GM18499 (cell line): ENCODE results near the gene CMIP.

ENCODE experiments used
- ATAC-seq: cut with Tn5 transposase; IDR thresholded peaks from one replicate; pipeline ENCODE4 v1.9.1; 2021; ENCODE audit warnings: moderate number of reproducible peaks; ENCODE audit not compliant: insufficient read depth, unreplicated experiment

Gene CMIP

DNA sequence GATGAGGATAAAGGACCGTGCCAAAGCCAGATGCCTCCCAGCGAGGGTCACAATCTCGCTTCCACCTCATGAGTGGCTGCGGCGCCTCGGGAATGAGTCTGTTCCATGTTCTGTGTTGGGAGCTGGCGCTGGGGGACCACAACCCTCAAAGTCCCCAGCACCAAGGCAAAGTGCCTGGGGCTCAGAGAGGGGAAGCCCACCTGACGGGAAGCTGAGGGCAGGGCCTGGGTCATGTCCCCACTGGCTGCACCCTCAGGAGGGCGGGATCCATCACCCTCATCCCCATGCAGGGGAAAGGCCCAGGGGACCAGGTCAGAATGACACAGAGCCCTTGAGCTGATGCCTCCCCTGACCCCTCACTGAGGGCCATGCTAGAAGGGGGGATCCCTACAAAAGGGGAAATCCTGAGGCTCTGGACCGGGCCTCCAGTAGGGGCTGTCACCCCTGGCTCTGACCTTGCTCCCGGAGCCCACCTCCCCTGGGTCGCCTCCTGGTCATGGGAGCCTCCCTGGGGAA, 183.2 kb downstream of the CMIP start:
- ATAC-seq: no peak

DNA sequence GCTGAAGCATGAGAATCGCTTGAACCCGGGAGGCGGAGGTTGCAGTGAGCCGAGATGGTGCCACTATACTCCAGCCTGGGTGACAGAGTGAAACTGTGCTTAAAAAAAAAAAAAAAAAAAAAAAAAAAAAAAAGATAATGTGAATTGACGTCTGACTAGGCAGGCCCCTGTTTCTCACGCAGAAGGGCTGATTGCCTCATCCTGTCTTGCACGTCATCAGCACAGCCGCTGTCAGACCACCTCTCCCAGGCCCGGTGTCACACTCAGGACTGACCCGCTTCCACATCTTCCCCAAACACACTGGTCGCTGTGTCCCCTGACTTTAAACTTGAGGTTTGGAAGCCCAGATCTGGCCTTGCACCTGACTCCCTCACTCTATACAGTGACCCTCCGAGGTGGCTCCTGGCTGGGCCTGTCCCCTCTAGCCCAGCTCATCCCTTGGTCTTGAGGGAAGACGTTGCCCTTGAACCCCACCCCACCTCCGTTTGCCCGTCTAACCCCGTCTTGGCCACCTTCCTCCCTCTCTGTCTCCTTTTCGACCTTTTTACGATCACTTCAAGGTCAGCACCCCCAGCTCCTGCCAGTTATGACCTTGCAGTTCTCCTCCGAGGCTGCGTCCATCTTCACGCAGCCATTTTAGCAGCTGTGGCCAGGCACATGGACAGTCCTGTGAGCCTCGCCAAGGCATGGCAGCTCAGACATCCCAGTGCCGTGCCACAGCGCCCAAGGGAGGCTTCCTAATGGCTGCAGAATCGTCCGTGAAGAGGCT, 184.6 kb downstream of the CMIP start:
- ATAC-seq: no peak

DNA sequence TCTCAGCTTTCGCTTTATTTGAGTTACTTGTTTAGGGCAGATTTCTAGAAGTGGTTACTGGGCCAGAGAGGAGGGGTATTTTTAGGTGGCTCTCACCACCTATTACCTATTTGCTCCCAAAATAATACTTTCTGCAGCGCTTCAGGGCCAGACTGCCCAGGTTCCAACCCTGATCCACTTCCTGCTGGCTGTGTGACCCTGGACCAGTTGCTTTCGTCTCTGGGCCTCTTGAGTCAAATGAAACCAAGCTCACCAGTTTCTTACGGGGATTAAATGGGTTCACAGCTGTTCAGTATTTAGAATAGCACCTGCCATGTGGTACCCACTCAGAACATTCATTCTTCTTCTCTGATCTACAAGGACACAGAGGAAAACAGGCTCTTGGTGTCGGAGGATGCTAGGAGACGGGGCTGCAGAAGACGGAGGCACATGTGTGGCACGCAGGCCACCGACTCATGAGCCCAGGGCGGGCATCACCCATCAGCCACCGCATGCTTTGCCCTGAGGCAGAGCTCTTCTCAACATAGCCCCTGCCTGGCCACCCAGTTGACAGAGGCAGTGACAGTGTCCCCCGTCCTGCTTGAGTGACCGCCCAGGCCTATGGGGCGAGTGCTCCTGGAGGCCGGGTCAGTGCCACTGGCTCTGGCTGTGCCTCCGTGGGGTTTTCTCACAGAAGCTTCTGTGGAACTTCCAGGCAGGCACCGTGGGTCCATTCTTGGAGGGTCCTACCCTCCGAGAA, 185.5 kb downstream of the CMIP start:
- no peak for ATAC-seq

DNA sequence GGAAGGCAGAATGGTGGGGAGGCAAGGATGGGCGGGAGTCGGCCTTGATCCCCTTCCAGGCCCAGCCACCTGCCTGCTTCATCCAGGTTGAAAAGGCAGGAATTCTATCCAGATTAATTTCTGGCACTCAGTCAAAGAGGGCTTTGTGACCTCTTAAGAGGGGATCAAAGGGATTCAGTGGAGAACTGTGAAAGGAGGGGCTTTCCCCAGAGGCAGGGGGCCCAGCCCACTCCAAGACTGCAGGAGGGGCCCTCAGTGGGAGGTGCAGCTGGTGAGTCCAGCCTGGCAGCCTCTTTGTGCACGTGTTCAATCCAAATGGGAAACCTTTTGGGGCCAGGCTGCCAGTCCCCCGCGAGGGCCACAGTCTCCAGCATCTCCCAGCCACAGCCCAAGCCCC, 186.0 kb downstream of the CMIP start:
- no peak for ATAC-seq

DNA sequence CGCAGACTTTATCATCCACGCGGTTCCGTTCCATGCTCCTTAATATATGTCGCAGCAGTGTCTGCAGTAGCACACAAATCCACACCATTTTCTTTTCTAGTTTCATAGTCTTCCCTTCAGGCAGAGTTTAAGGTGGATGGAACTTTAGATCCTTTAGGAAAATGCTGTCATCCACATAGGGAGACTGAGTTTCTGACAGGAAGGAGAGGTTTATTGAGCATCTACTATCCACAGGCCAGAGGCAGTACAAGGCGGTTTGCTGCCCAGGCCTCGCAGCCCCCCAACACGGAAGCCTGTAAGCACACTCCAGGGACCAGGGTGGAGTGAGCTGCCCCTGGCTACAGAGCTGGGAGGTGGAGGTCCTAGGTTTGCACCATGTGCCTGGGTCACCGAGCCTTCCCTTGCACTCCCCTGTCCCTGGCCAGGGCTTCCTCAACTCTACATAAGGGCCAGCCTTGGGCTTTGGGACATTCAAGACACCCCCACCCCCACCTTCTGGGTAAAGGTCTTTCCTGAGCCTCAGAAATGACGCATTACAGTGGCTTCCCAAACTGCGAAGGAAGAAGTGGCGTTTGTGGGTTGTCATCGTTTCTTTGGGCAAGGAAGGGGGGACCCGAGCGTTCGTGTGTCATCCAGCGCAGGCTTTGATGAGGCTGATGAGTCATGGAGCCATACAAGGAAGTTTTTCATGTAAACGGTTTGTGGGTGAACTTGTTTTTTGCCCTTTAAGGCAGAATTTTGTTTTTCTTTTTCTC, 188.0 kb downstream of the CMIP start:
- no peak for ATAC-seq

DNA sequence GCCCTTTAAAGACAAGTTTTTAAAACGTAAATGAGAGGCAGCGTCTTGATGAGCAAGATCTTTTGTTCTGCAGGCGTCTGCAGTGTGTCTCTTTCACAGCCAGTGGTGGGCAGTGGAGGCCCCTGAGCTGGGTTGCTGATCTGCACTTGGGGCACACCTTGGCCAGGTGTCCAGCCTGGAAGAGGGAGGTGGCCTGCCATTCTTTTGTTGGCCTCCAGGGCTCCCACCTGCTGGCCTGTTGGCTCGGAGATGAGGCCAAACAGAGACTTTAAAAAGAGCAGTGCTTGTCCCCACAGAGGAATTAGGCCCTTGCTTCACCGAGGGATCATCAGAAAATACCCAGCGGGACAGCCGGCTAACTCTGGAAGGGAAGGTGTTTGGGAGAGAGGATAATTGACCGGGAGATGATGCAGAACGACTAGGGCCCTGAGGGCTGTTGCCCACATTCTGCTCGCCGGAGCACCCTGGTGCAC, 188.6 kb downstream of the CMIP start:
- no peak for ATAC-seq

DNA sequence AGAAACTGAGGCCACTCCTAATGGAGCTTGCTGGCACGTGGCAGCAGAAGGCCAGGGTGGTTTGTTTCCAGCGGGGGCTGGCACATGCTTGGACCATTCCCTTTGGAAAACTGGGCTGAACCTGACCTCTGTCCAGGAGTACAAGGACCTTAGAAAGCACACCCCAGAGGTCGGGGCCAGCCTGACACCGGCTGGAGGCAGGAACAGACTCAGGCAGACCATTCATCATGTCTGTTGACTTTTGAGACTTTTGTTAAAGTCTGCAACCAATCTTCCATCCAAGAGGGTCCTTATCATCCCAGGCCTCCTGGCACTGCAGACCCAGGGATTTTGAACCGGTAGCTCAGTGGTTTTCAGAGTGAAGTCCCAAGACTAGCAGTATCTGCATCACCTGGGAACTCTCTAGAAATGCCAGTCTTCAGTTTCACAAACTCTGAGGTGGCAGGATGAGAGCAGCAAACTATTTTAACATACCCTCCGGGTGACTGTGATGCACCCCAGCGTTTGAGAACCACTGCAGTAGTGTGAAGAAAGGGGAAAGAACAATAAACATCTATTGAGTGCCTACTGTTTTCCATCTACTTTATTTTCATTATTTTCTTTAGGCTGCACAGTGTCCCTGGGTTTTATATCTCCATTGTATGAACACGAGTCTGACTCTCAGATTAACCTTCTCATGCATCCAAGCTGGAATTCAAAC, 189.2 kb downstream of the CMIP start:
- no peak for ATAC-seq

DNA sequence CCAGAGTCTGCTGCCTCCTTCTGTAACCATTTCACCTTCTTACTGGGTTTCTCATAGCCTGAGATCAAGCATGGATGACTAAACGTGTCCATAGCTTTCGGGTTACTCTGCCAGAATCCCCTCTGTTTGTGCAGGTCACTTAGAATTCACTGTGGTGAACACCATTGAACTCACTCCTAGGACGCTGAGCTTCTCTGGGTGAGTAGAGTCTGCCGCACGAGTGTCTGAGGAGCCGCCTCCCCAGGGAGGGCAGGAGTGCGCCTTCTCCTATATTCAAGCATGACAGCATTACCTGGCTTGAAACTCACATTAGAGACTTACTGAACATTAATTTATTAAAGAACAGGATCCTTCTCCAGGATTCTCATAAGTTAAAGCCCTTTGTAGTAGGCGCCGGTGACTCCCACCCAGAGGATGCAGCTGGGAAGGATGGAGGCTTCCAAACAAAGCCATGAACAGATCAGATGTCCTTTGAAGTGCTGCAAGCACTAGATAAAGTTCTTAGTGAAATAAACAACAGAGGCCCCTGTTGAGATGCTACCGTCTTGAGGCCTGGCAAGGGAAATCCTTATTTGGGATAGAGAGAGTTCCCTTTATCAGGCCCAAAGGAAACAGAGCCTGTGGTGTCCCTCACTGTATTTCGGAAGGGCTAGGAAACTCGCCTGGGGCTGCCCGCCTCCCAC, 189.9 kb downstream of the CMIP start:
- ATAC-seq: no peak

DNA sequence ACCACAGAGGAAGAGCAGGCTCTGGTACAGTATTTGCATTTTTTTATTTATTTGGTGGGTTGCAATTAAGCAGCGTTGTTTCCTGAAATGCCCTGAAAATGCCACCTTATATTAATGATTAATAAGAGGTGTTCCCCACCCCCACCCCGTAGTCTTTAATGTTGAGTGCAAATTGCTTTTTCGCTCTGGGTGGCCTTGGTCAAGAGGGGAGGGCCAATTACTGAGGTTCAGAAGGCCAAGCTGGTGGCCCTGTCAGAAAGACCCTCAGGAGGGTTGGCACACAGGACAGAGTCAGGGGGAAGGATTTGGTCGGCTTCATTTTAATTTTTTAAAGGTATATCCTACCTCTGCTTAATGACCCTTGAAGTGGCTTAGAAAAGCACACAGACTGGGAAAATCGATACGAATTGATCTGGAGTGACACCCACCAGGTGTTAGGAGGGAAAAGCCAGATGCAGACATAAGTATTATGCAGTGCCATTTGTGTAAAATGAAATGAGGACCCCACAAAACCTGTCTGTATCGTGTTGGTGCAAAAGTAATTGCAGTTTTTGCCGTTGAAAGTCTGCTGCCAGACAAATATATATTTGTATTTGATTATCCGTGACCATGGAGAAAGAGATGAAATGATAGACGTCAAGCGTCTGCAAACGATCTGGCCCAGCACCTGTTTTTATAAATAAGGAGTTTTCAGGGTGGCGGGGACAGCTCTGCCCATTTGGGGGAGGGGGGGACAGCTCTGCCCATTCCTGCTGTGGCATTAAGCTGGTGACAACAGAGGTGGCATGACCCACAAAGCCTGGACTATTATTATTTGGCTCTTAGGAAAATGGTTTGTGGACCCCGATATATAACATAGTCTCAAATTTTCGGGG, 190.7 kb downstream of the CMIP start:
- no peak for ATAC-seq

DNA sequence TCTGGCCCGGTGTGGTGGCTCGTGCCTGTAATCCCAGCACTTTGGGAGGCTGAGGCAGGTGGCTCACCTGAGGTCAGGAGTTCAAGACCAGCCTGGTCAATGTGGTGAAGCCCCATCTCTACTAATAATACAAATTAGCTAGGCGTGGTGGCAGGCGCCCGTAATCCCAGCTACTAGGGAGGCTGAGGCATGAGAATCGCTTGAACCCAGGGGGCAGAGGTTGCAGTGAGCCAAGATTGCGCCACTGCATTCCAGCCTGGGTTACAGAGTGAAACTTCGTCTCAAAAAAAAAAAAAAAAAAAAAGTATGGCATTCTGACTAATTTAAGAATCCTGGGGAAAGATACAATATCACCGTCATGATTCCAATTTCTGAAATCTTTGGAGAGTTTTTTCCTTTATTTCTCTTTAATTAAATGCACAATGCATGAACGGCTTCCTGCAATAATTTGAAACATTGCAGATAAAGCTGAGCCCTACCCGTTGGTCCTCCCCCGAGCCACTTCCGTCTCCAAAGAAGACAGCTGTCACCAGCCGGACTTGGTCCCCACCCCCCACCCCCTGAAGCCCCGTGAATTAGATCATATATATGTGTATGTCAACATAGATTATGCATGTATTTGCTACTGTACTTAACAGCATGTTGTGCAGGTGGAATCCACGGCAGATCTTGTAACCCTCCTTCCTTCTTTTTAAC, 191.8 kb downstream of the CMIP start:
- no peak for ATAC-seq

DNA sequence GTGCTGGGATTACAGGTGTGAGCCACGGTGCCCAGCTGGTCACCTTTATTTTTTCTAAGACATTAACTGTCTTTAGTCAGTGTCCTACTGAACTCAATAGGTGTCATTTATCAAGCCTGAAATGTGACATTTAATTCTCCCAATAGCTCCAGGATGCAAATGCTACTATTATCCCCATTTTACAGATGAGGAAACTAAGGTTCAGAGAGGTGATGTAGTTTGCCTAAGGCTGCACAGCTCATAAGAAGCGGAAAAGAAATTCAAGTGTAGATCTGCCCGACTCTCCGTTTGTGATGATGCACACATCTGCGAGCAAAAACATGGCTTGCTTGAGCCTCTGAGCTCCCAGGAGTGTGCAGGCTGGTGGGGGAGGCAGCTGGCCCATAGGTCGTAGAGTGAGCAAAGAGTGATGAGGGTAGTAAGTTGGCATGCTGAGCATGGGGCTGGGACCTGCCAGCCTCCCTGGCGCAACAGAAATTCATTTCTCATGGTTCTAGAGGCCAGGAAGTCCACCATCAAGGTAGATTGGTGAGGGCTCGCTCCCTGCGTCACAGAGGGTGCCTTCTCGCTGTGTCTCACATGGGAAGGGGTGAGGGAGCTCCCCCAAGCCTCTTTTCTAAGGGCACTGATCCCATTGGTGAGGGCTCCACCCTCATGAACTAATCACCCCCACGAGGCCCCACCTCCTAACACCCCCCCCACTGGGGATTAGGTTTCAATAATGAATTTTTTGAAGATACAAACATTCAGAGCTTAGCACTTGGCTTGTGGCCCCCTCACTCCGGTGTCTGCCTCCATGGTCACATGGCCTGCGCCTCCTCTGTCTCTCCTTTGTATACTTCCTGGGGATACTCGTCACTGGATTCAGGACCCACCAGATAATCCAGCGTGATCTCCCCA, 193.0 kb downstream of the CMIP start:
- no peak for ATAC-seq

DNA sequence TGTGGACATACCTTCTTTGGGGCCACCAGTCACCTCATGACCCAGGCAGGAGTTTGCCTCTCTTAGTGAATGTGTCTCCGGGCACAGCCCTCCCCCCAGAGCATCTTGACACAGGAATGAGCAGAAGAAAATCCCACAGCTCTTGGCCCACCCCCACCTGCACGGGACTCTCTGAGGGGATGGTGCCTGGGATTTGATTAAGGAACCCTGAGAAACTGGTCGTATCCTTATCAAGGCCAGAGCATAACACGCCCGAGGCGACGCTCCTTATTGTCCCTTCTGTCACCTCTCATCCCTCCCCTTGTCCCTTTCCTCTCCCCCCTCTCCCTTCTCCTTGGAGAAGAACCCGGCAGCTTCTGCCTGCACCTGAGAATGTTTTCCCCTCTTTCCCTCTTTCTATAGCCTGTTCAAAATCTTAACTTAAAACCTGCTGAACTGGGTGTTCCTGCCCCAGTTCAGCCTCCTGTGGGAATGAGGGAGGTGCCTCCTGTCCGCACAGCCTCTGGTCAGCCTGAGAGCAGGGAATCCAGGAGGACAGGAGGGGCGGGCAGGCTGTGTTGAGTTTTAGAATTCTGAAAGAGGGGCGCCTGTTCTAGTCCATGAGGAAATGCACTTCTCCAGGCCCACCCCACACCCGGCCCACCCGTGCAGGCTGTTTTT, 193.8 kb downstream of the CMIP start:
- ATAC-seq: no peak

DNA sequence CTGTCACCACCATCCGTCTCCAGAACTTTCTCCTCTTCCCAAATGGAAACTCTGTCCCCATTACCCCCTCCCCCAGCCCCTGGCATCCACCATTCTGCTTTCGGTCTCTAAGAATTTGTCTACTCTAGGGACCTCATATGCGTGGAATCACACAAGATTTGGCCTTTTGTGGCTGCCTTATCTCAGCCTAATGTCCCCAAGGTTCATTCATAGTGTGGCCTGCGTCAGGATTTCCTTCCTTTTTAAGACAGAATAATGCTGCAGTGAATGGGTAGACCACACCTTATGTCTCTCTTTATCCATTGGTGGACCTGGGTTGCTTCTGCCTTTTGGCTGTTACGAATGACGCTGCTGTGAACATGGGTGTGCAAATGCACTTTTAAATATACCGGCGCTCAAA, 194.7 kb downstream of the CMIP start:
- no peak for ATAC-seq

DNA sequence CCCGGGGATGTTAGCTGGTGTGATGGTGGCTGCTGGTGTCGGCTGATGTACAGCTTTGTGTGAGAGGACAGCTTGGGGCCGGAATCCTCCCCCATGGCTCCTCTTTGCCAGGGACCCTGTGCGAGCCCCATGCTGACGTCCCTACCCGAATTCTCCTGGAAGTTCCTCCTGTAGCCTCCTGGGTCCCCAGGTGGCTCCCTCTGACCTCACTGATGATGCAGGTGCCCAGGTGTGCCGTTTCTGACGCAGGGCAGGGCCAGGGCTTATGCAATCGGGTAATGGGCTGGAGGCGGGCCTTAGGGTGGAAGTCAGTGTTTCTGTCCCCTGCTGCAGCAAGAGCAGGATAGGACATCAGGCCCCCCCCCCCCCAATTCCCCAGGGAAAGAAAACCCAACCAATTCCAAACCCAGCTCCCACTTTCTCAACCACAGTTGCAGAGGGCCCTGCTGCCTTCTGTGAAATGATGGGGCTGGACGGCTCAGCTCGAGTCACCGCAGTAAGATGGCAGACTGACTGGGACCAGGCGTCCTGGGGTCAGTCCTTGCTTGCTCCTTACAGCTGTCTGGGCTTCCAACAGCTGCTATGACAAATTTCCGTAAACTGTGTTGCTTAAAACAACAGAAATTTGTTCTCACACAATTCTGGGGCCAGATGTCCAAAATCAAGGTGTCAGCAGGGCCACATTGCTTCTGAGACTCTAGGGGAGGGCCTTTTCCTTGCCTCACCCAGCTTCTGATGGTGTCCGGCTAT, 195.5 kb downstream of the CMIP start:
- ATAC-seq: no peak

DNA sequence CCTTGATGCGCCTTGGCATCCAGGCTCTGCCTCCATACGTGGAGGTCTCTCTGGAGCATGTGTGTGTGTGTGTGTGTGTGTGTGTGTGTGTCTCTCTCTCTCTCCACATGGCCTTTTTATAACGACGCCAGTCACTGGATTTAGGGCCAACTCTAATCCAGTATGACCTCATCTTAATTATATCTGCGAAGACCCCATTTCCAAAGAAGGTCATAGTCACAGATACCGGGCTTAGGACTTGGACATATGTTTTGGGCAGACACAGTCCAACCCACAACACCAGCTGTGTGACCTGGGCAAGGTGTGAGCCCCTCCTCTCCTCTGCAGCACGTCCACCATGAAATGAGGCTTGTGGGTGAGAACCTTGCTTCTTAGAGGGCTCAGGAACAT, 196.1 kb downstream of the CMIP start:
- no peak for ATAC-seq
